ENCODE data around the gene KCNK13.

DNA sequence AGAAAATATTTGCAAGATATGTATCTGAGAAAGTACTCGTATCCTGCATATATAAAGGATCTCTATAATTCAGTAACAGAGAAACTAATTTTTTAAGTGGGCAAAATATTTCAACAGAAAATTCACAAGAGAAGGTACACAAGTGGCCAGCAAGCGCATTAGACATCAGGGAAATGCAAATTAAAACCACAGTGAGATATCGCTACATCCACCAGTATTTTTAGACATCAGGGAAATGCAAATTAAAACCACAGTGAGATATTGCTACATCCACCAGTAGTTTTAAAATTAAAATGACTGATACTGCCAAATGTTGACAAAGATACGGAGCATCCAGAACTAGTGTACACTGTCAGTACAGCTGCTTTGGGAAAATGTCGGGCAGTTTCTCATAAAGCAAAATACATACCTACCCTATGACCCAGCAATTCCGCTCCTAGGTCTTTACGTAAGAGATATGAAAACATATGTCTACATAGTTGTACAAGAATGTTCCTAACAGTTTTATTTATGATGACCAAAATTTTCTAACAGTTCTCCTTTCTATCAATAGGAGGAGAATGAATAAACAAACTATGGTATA, 2.8 kb upstream of the KCNK13 start:
- TF ChIP-seq POLR2A (IDR thresholded peaks at IDR 0.05; ENCODE audit: low read length) (no peak), GATA1 (IDR thresholded peaks at IDR 0.05; ENCODE audit: low read depth, low read length) (no peak)
